IPS DF 4.7 (cell line): Measurements from ENCODE around the gene RIPK4.

Source experiments
- DNase-seq: peaks from one replicate; pipeline ENCODE4 v3.0.0-alpha.2; 2013; ENCODE audit warnings: low spot score; ENCODE audit errors: extremely low read depth

The RIPK4 gene

GRCh38 chr21:41766883-41767605 lies at the start of gene RIPK4:
TSS of gene RIPK4 (minus strand) at chr21:41767052. CDS start at chr21:41767041, 11 bp downstream.
- DNase-seq = no peak

GRCh38 chr21:41815652-41816582 lies 49.1 kb upstream of the RIPK4 start:
- no peak for DNase-seq

DNA sequence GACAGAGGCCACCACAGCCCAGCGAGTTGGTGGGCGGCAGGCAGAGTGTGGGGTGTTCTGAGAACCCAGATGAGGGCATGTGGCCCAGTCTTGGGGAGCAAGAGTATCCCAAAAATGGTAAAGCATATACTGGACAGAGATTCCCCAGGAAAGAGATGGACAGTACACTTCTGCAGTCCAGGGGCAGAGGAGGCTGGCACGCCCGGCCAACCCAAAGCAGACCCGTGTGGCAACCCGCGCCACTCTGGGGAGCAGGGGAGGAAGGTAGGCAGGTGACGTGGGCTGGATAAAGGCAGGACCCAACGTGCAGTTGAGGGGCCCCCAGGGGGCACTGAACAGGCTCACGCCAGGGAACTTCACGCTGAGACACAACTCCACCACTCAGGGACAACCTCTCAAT lies 46.4 kb upstream of the RIPK4 start:
- DNase-seq = no peak

DNA sequence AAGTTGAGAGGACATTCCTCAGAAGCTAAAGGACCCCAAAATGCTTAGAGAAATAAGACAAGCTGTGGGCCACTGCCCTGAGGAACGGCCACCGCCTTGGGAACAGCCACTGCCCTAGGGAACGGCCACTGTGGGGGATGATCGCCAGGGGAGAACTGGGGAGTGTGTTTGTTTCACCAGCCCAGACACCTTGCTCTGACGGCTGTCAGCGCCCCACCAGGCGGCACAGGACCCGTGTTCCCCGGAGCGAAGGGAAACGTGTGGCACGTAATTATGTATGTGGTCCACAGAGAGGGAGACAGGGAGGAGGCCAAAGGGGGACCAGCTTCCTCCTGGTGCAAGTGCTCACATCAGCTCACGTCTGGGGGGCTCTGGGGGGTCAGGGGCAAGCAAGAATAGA lies 45.8 kb upstream of the RIPK4 start:
- no peak for DNase-seq

DNA sequence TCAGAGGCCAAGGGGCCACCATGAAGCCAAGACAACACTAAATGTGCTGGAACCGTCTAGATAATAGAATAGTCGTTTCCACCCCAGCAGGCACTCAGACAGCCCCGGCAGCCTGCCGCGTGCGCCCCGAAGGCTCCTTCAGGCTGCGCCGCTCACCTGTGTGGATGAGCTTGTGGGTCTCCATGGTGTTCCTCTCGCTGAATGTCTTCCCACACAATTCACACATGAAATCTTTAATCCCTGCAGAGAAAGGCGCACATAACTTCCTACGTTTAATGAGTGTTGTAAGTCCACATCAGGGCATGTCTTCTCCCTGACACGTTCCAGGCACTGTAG lies 43.7 kb upstream of the RIPK4 start:
- DNase-seq = no peak

DNA sequence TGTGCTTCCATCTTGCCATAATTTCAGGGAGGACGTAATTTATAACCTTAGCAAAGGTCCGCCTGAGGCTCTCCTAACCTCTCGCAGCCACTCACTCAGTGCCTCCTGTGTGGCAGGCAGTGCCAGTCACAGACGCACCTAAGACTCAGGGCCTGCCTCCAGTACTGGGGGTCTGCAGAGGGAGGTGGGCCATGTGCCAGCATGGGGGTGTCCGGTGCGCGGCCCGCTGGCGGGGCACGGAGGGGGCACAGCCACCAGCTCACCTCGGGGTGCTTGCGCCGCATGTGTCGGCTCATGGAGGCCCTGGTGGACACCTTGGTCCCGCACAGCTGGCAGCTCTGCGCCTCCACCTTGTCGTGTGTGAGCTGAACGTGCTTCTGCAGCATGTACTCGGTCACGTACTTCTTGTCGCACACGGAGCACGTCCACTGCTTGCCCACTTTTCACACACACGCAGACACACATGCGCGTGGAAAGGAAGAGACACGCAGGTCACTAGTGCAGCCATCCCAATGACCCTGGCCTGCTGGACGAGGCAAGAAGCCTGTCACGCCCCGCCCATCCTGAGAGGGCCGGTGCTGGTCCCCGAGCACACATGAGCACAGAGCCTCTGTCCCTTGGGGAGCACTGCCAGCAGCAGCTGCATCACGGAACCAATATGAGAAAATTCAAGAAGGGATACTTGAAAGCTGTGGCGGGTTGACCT lies 43.2 kb upstream of the RIPK4 start:
- no peak for DNase-seq

GRCh38 chr21:41808846-41809245 lies 42.0 kb upstream of the RIPK4 start:
- DNase-seq = no peak

DNA sequence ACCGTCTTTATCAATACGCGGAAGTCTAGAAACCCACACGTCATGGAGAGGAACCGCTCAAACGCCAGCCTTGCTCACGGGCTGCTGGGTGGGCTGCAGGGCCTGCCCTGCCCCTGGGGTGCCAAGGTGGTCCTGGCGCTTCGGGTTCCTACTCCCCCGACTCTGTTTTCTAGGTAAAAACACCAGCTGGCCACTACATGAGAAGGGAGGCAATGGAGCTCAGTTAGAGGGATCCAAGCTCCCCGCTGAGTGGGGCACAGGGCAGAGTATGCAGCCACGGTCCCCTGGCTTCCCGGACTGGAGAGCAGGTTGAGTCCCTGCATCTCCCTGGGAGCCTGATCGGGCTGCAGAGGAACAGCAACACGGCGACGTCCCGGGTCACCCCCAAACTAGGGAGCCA lies 41.2 kb upstream of the RIPK4 start:
- no peak for DNase-seq

- DNase-seq = no peak
Observed at GRCh38 chr21:41806773-41807172, 39.9 kb upstream of the RIPK4 start.

GRCh38 chr21:41805643-41806042 lies 38.8 kb upstream of the RIPK4 start:
- no peak for DNase-seq

DNA sequence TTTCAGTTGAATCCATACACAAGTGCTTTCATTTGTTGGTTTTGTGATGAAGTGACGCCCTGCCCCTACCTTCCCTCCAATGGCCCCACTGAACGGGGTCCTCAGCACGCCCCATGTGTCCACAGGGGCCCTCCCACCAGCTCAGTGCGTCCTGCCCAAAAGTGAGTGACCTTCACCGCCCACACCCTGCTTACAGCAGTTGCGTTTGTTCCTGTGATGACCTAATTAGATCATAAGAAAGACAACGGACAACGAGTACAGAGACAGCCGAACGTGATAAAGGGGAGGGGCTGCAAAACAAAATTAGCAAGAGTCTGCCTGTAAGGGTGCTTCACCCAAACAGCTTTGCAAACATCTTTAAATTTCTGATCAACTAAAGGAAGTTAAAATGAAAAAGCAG lies 38.2 kb upstream of the RIPK4 start:
- DNase-seq = no peak

GRCh38 chr21:41804381-41804780 lies 37.5 kb upstream of the RIPK4 start:
- DNase-seq = no peak

GRCh38 chr21:41803316-41803715 lies 36.5 kb upstream of the RIPK4 start:
- no peak for DNase-seq

DNA sequence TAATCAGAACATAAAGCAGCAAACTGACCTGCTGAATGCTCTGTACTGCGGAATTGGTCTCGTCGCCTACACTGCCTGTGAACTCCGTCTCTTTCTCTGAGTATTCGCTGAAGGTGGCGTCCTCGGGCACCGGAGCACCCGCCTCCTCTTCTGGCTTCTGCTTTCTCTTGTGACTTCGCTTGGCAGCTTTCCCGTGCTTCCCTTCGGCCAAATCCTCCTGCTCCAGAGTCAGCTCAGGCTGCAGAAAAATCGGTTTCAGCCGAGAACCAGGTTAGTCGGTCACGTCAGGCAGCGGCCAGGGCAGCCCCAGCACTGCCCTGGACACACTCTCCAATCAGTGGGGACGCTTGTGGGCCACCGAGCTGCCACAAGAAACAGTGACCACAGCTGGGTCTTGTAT lies 35.8 kb upstream of the RIPK4 start:
- DNase-seq = no peak

DNA sequence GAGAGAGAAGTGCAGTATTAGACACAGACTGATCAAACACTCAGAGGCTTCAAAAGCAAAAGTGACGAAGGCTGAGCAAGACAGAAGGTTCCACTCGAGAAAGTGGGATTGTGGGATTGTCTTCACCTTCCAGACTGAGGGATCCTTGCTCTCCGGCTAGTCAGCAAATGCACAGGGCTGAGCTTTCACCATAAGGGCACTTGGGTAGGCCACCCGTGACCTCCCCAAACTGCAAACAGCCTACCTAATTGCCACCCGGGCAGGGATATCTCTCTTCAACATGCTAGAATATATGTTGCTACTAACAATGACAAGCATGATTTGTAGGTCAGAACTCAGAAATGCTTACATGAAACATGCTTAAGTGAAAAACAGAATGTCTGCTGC lies 35.3 kb upstream of the RIPK4 start:
- no peak for DNase-seq

DNA sequence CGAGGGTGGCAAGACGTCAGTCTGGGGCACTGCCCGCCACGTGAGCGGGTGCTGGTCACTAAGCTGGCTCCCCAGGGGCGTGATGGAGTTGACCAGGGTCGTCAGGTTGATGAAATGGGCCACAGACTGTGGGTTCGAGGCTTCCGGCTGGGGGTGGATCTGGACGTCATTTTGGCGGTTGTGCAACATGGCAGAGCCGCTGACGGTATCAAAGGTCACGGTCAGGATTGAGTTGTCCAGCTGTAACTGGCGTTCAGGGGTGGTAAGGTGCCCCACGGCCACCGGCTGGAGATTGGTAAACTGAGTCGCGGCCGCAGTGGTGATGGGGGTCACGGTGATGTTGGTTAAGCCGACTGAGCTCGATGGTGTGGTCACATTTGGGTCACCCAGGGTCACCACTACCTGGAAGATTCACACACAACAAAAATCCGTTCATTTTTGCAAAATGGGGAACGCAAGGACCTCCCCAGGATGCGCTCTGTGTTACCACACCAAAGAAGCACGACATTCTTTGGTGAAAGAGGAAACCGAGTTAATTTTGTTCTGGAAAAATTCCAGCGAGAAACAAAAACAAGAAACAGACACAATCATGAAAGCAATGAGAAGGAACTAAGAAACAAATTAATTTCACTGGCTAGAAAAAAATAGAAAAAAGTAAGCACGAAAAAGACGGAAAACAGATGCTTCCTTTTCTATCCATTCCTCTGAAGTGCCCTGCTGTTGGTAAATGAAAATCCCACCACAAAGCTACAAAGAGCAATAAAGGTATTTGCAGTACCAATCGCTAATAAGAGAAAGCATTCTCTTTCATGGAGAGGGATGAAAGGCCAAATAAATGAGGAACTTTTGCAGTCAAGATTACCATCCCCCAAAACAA lies 34.7 kb upstream of the RIPK4 start:
- DNase-seq = no peak

GRCh38 chr21:41800425-41801320 lies 33.8 kb upstream of the RIPK4 start:
- DNase-seq = no peak

GRCh38 chr21:41799763-41800162 lies 32.9 kb upstream of the RIPK4 start:
- no peak for DNase-seq

GRCh38 chr21:41798326-41798725 lies 31.5 kb upstream of the RIPK4 start:
- no peak for DNase-seq

- DNase-seq = no peak
Observed at GRCh38 chr21:41796476-41797080, 29.7 kb upstream of the RIPK4 start.
